HCT116 (cell line): Measurements from ENCODE around the gene IKZF3.

Source experiments
- ATF3 ChIP-seq: IDR thresholded peaks from 2 replicates; pipeline ENCODE4 v1.6.1; 2012
- EGR1 ChIP-seq: IDR thresholded peaks from 2 replicates; pipeline ENCODE4 v1.6.1; 2012; ENCODE audit warnings: low read depth
- JUND ChIP-seq: IDR thresholded peaks from 2 replicates; pipeline ENCODE4 v1.6.1; 2012
- POLR2A ChIP-seq: IDR thresholded peaks from 2 replicates; pipeline ENCODE4 v1.7.0; 2011; ENCODE audit warnings: borderline replicate concordance; ENCODE audit not compliant: insufficient read depth, insufficient read length; ENCODE audit errors: extremely low read depth
- RAD21 ChIP-seq: IDR thresholded peaks from 2 replicates; pipeline ENCODE4 v1.6.1; 2012; ENCODE audit warnings: low read depth, mild to moderate bottlenecking
- YY1 ChIP-seq: IDR thresholded peaks from 2 replicates; pipeline ENCODE4 v1.6.1; 2011; ENCODE audit warnings: low read length, low read depth, moderate library complexity, mild to moderate bottlenecking; ENCODE audit not compliant: insufficient replicate concordance; ENCODE audit errors: extremely low read depth
- ZNF274 ChIP-seq: fragments of 200-500 bp; sonication (Bioruptor generic); IDR thresholded peaks from 2 replicates; pipeline ENCODE4 v1.6.1; 2014; ENCODE audit warnings: mild to moderate bottlenecking, low read depth, low read length, inconsistent platforms
- TF ChIP-seq, protein P1 (sequence below), 3 experiments: fragments of 200-600 bp in 1 of 3; sonication (generic) in 1 of 3; IDR thresholded peaks in 2 of 3; conservative IDR thresholded peaks in 1 of 3; 2 replicates each; pipeline ENCODE4 v1.5.1; 2012 to 2017; ENCODE audit warnings: low read depth in 2 of 3, low read length in 2 of 3, antibody characterized with exemption in 1 of 3, borderline replicate concordance in 1 of 3, control low read depth in 1 of 3, mild to moderate bottlenecking in 1 of 3, mixed read lengths in 1 of 3, mixed run types in 1 of 3, moderate library complexity in 1 of 3; ENCODE audit not compliant: insufficient read depth in 1 of 3

DNA sequence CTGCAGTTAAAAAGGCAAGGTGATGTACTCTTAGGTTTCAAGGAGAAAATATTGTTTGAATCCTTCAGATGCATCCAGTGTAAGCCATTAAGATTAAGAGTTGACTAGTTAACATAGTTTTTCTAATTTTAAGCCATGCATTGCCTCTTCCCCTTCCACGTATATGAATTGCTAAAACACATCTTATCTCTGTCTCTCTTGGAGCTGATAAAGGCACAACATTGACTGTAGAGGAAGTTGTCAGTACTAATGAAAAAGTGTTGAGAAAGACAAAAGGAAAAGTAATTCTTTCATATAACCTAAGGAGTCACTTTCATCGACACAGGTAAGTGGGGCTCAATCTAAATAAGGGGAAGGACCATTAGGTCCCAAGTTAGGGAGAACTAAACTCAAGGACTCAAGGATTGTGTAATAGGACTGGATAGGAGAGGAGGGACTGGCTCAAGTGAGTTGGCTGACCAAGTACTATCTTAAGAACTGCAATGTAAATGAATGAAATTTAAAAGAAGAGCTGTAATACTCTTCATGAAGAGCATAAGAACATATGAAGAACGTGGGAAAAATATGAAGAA, 70.7 kb downstream of the IKZF3 start:
- no peak for TF ChIP-seq POLR2A
- TF ChIP-seq ATF3: no peak
- TF ChIP-seq RAD21: no peak
- no peak for TF ChIP-seq JUND
- no peak for TF ChIP-seq ZNF274
- no peak for TF ChIP-seq YY1
- TF ChIP-seq, protein P1, sequence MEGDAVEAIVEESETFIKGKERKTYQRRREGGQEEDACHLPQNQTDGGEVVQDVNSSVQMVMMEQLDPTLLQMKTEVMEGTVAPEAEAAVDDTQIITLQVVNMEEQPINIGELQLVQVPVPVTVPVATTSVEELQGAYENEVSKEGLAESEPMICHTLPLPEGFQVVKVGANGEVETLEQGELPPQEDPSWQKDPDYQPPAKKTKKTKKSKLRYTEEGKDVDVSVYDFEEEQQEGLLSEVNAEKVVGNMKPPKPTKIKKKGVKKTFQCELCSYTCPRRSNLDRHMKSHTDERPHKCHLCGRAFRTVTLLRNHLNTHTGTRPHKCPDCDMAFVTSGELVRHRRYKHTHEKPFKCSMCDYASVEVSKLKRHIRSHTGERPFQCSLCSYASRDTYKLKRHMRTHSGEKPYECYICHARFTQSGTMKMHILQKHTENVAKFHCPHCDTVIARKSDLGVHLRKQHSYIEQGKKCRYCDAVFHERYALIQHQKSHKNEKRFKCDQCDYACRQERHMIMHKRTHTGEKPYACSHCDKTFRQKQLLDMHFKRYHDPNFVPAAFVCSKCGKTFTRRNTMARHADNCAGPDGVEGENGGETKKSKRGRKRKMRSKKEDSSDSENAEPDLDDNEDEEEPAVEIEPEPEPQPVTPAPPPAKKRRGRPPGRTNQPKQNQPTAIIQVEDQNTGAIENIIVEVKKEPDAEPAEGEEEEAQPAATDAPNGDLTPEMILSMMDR (IDR thresholded peaks at IDR 0.05 in 2 of 3, conservative IDR thresholded peaks at IDR 0.05 in 1 of 3; ENCODE audit: borderline replicate concordance in 1 of 3, insufficient read depth in 1 of 3, low read depth in 2 of 3, low read length in 2 of 3): no peak
- no peak for TF ChIP-seq EGR1
